ENCODE measurements around the gene IL21R. TPM values are rescaled to one million over a fixed set of nuclear protein-coding genes. Genes with fewer than 3 reads are reported as not detected.

Gene IL21R
- total RNA-seq, 1 donor from 2014 or later, result 0.40 TPM

DNA sequence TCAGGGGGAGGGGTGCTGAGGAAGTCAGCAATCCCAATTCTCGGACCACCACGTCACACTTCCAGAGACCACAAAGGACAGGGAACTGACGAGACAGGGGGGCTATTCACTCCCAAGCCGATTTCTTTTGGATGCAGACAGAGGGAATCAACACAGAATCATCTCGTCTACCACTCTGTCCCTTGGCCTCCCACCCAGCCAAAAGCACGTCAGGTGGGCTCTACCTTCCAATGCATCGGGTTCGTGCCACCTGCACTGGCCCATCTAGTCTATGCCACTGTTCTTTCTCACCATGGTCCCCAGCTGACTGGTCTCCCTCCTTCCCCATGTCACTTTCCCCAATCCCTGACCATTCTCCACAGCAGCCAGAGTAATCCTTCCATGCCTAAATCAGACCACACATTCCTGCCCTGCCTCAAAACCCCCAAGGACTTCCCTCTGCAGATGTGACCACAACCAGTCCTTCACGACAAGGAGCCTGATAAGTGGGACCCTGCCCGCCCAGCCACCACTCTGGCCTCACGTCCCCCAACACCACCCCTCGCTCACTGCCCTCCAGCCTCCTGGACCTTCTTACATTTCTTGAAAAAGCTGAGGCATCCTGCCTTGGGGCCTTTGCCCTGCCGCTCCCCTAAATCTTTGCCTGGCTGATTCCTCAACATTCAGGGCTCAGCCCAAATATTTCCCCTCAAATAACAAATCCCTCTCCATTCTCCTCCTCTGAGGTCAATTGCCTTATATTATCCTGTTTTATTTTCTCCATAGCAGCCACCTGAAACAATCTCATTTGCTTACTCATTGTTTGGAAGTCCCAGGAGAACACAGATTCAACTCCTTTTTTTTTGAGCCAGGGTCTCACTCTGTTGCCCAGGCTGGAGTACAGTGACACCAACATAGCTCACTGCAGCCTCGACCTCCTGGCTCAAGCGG lies 70.4 kb downstream of the IL21R start:
- Mint-ChIP-seq H3K4me3 (ENCODE audit: unreplicated experiment) (no peak overlapping the region), H3K36me3 (ENCODE audit: unreplicated experiment) (peaks cover 69% of the 10 kb centered on the region), H3K27ac (ENCODE audit: unreplicated experiment) (no peak overlapping the region), H3K9me3 (ENCODE audit: unreplicated experiment) (no peaks in the 10 kb centered on the region), H3K4me1 (ENCODE audit: unreplicated experiment) (peaks cover 13% of the 10 kb centered on the region), H3K27me3 (ENCODE audit: unreplicated experiment) (no peaks in the 10 kb centered on the region)
- no peak for TF ChIP-seq CTCF (IDR thresholded peaks at IDR 0.05)
- DNase-seq (ENCODE audit: extremely low spot score, unreplicated experiment), result no peak

DNA sequence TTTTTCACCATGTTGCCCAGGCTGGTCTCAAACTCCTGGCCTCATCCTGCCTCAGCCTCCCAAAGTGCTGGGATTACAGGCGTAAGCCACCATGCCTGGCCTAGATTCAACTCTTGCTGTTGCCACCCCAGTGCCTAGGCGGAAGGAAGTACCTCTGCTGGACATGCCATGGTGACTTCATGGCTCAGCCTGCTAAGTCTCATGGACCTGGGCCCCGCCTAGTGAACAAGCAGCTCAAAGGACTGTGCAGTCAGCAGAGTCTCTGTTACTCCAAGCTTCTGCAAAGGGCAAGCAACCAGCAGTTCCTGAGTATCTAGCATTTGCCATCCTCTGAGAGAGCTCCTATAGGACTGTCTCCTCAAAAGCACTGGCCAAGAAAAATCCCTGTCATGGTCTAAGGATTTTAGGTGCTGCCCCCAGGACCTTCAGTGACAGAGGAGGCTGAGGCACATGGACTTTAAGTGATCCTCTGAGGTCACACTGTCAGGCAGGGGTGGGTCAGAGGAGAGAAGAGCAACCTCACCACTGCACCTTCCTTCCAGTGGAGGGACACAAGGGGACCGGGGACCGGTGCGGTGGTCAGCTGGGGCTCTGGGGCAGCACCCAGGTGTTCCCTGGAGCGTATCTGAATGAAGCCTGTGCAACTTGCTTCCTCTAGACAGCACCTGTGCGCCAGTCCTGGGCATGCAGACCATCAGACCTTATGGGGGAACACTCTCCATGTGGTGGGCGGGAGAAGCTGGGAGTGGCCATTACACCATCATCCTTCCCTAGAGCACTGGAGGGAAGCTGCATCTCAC lies 71.3 kb downstream of the IL21R start:
- H3K27me3 Mint-ChIP-seq (ENCODE audit: unreplicated experiment), result no peaks in the 10 kb centered on the region
- H3K4me1 Mint-ChIP-seq (ENCODE audit: unreplicated experiment), result peaks cover 13% of the 10 kb centered on the region
- H3K36me3 Mint-ChIP-seq (ENCODE audit: unreplicated experiment), result peaks cover 67% of the 10 kb centered on the region
- H3K4me3 Mint-ChIP-seq (ENCODE audit: unreplicated experiment), result no peak overlapping the region
- TF ChIP-seq CTCF (IDR thresholded peaks at IDR 0.05), result no peak
- no peak overlapping the region for H3K27ac Mint-ChIP-seq (ENCODE audit: unreplicated experiment)
- H3K9me3 Mint-ChIP-seq (ENCODE audit: unreplicated experiment), result no peaks in the 10 kb centered on the region
- no peak for DNase-seq (ENCODE audit: extremely low spot score, unreplicated experiment)

DNA sequence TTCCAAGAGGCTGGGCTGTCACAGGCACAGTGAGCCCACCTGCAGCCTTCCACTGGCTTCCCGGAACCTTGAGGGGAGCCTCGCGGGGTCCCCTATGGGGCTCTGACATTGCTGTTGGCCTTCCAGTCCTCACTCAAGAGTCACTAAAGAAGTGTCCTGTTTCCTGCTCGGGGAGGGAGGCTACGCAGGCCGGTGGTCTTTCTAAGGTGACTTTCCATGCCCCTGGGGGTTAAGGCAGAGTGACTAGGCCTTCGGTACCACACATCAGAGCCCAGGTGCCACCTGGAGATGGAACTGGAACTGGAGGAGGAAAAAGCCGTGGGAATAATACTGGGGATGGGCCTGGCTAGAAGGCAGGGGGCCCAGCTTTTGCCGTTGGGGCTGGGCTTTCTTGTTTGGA lies 72.1 kb downstream of the IL21R start:
- no peak for DNase-seq (ENCODE audit: extremely low spot score, unreplicated experiment)
- H3K4me3 Mint-ChIP-seq (ENCODE audit: unreplicated experiment), result no peak overlapping the region
- no peaks in the 10 kb centered on the region for H3K27me3 Mint-ChIP-seq (ENCODE audit: unreplicated experiment)
- H3K36me3 Mint-ChIP-seq (ENCODE audit: unreplicated experiment), result peaks cover 65% of the 10 kb centered on the region
- H3K27ac Mint-ChIP-seq (ENCODE audit: unreplicated experiment), result peak overlapping the region; percentile 18
- peaks cover 13% of the 10 kb centered on the region for H3K4me1 Mint-ChIP-seq (ENCODE audit: unreplicated experiment)
- no peak for TF ChIP-seq CTCF (IDR thresholded peaks at IDR 0.05)
- H3K9me3 Mint-ChIP-seq (ENCODE audit: unreplicated experiment), result no peaks in the 10 kb centered on the region

DNA sequence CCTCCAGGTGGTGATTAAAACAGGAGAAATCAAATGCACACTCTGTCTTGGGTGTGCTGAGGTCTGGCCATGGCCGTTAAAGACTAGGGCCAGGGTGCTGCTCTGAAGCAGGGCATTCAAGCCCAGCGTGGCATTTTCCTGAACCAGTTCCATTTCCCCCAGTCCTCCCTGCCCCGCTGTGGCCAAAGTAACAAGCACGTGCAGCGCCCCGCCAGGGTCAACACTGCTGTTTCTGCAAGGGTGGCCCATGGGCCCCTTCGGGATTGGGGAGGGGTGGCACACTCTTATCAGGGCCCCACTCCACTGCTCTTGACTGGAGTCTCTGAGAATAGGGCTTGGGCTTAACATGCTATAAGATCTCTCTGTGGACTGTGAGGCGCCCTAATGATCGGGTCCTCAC lies 72.9 kb downstream of the IL21R start:
- H3K27me3 Mint-ChIP-seq (ENCODE audit: unreplicated experiment), result no peaks in the 10 kb centered on the region
- H3K4me1 Mint-ChIP-seq (ENCODE audit: unreplicated experiment), result peaks cover 13% of the 10 kb centered on the region
- H3K27ac Mint-ChIP-seq (ENCODE audit: unreplicated experiment), result no peak overlapping the region
- no peaks in the 10 kb centered on the region for H3K9me3 Mint-ChIP-seq (ENCODE audit: unreplicated experiment)
- H3K4me3 Mint-ChIP-seq (ENCODE audit: unreplicated experiment), result no peak overlapping the region
- no peak for TF ChIP-seq CTCF (IDR thresholded peaks at IDR 0.05)
- no peak for DNase-seq (ENCODE audit: extremely low spot score, unreplicated experiment)
- peaks cover 58% of the 10 kb centered on the region for H3K36me3 Mint-ChIP-seq (ENCODE audit: unreplicated experiment)

DNA sequence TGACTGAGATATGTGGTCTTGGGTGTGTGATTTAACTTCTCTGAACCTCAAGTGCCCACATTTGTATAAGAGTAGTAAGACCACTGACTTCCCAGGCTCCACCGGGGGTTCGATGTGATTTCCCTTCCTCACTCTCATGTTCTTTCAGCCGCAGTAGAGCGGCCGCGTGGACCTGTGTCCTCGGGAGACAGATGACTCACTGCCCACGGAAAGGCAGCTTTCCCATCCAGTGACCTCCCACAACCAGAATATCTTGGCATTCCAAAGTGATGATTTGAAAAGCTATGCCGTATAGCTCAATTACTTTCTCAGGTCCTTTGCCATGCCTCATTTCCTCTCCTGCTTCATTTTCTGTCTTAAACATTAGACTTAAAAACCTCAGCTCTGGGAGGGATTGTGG lies 73.6 kb downstream of the IL21R start:
- no peaks in the 10 kb centered on the region for H3K9me3 Mint-ChIP-seq (ENCODE audit: unreplicated experiment)
- no peak for TF ChIP-seq CTCF (IDR thresholded peaks at IDR 0.05)
- no peak overlapping the region for H3K4me3 Mint-ChIP-seq (ENCODE audit: unreplicated experiment)
- no peaks in the 10 kb centered on the region for H3K27me3 Mint-ChIP-seq (ENCODE audit: unreplicated experiment)
- H3K36me3 Mint-ChIP-seq (ENCODE audit: unreplicated experiment), result peaks cover 57% of the 10 kb centered on the region
- H3K4me1 Mint-ChIP-seq (ENCODE audit: unreplicated experiment), result peaks cover 11% of the 10 kb centered on the region
- DNase-seq (ENCODE audit: extremely low spot score, unreplicated experiment), result no peak
- H3K27ac Mint-ChIP-seq (ENCODE audit: unreplicated experiment), result peak overlapping the region; percentile 68
